ENCODE data around the gene GALNT6.

The GALNT6 gene

GRCh38 chr12:51405801-51406207 is 14.6 kb upstream of the GALNT6 start:
- no peak for DNase-seq

- DNase-seq = no peak
These were observed 13.4 kb upstream of the GALNT6 start for GRCh38 chr12:51404627-51405026.

- DNase-seq = no peak
These were observed 12.5 kb upstream of the GALNT6 start for GRCh38 chr12:51403681-51404136.

- no peak for DNase-seq
These were observed 12.0 kb upstream of the GALNT6 start for GRCh38 chr12:51403159-51403558.

- DNase-seq = no peak
These were observed 10.7 kb upstream of the GALNT6 start for GRCh38 chr12:51401900-51402299.

- no peak for DNase-seq
These were observed 10.3 kb upstream of the GALNT6 start for GRCh38 chr12:51401486-51401885.

- DNase-seq = no peak
These were observed 9.8 kb upstream of the GALNT6 start for GRCh38 chr12:51401020-51401419.

GRCh38 chr12:51399891-51400290 is 8.7 kb upstream of the GALNT6 start:
- no peak for DNase-seq

GRCh38 chr12:51397670-51398069 is 6.5 kb upstream of the GALNT6 start:
- no peak for DNase-seq

GRCh38 chr12:51395283-51396230 is 4.4 kb upstream of the GALNT6 start:
- DNase-seq = no peak

- no peak for DNase-seq
These were observed 2.7 kb upstream of the GALNT6 start for GRCh38 chr12:51393676-51394545.

- no peak for DNase-seq
These were observed 1.5 kb upstream of the GALNT6 start for GRCh38 chr12:51392556-51393237.

GRCh38 chr12:51390891-51391282 is 319 bp downstream of the GALNT6 start:
- DNase-seq = no peak

GRCh38 chr12:51390457-51390856 is 749 bp downstream of the GALNT6 start:
- no peak for DNase-seq

- DNase-seq = no peak
These were observed 1.8 kb downstream of the GALNT6 start for GRCh38 chr12:51389302-51389999.

- DNase-seq = no peak
These were observed 2.4 kb downstream of the GALNT6 start for GRCh38 chr12:51388846-51389245.

GRCh38 chr12:51388069-51388799 is 3.0 kb downstream of the GALNT6 start:
- DNase-seq = no peak

GRCh38 chr12:51386351-51386750 is 4.9 kb downstream of the GALNT6 start:
- no peak for DNase-seq

GRCh38 chr12:51383269-51383905 is 7.8 kb downstream of the GALNT6 start:
- DNase-seq = no peak

GRCh38 chr12:51382173-51382572 is 9.0 kb downstream of the GALNT6 start:
- DNase-seq = no peak
